B cell (primary cell): ENCODE data around the gene SMAD1.

Experiments
- EZH2 ChIP-seq: IDR thresholded peaks from 2 replicates; pipeline ENCODE4 v1.6.1; 2012; ENCODE audit warnings: borderline replicate concordance, low read depth, mild to moderate bottlenecking, moderate library complexity, low read length; ENCODE audit not compliant: insufficient read depth, poor library complexity, severe bottlenecking
- TF ChIP-seq, protein P1 (sequence below): fragments of 200-600 bp; IDR thresholded peaks from one replicate; pipeline ENCODE4 v1.8.0; 2022; ENCODE audit warnings: antibody characterized with exemption, mild to moderate bottlenecking

DNA sequence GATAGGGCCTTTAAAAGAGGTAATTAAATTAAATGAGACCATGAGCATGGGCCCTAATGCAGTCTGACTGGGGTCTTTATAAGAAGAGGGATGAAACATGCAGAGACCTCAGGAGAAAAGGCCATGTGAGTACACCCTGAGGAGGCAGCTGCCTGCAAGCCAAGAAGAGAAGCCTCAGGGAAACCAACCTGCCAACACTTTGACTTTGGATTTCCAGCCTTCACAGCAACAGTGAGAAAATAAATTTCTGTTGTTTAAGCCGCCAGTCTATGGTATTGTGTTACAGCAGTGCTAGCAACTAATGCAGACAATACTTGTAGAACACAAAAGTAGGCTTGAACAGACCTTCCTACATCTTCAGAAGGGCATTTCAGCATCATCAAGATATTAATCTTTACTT lies 52.3 kb downstream of the SMAD1 start:
- TF ChIP-seq, protein P1, sequence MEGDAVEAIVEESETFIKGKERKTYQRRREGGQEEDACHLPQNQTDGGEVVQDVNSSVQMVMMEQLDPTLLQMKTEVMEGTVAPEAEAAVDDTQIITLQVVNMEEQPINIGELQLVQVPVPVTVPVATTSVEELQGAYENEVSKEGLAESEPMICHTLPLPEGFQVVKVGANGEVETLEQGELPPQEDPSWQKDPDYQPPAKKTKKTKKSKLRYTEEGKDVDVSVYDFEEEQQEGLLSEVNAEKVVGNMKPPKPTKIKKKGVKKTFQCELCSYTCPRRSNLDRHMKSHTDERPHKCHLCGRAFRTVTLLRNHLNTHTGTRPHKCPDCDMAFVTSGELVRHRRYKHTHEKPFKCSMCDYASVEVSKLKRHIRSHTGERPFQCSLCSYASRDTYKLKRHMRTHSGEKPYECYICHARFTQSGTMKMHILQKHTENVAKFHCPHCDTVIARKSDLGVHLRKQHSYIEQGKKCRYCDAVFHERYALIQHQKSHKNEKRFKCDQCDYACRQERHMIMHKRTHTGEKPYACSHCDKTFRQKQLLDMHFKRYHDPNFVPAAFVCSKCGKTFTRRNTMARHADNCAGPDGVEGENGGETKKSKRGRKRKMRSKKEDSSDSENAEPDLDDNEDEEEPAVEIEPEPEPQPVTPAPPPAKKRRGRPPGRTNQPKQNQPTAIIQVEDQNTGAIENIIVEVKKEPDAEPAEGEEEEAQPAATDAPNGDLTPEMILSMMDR = no peak
- TF ChIP-seq EZH2 = no peak
